ENCODE results near the gene SORBS1.

GRCh38 chr10:95509251-95509650 is 51.9 kb downstream of the SORBS1 start:
- TF ChIP-seq, protein P1, sequence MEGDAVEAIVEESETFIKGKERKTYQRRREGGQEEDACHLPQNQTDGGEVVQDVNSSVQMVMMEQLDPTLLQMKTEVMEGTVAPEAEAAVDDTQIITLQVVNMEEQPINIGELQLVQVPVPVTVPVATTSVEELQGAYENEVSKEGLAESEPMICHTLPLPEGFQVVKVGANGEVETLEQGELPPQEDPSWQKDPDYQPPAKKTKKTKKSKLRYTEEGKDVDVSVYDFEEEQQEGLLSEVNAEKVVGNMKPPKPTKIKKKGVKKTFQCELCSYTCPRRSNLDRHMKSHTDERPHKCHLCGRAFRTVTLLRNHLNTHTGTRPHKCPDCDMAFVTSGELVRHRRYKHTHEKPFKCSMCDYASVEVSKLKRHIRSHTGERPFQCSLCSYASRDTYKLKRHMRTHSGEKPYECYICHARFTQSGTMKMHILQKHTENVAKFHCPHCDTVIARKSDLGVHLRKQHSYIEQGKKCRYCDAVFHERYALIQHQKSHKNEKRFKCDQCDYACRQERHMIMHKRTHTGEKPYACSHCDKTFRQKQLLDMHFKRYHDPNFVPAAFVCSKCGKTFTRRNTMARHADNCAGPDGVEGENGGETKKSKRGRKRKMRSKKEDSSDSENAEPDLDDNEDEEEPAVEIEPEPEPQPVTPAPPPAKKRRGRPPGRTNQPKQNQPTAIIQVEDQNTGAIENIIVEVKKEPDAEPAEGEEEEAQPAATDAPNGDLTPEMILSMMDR (IDR thresholded peaks at IDR 0.05): no peak
- TF ChIP-seq, protein P2, sequence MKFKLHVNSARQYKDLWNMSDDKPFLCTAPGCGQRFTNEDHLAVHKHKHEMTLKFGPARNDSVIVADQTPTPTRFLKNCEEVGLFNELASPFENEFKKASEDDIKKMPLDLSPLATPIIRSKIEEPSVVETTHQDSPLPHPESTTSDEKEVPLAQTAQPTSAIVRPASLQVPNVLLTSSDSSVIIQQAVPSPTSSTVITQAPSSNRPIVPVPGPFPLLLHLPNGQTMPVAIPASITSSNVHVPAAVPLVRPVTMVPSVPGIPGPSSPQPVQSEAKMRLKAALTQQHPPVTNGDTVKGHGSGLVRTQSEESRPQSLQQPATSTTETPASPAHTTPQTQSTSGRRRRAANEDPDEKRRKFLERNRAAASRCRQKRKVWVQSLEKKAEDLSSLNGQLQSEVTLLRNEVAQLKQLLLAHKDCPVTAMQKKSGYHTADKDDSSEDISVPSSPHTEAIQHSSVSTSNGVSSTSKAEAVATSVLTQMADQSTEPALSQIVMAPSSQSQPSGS (CRISPR knock-in tag; IDR thresholded peaks at IDR 0.05; ENCODE audit: borderline replicate concordance, low read depth): no peak
- TF ChIP-seq ESRRA (CRISPR knock-in tag; IDR thresholded peaks at IDR 0.05; ENCODE audit: borderline replicate concordance): no peak
- no peak for TF ChIP-seq CREB1 (CRISPR knock-in tag; IDR thresholded peaks at IDR 0.05)
- TF ChIP-seq, protein P3, sequence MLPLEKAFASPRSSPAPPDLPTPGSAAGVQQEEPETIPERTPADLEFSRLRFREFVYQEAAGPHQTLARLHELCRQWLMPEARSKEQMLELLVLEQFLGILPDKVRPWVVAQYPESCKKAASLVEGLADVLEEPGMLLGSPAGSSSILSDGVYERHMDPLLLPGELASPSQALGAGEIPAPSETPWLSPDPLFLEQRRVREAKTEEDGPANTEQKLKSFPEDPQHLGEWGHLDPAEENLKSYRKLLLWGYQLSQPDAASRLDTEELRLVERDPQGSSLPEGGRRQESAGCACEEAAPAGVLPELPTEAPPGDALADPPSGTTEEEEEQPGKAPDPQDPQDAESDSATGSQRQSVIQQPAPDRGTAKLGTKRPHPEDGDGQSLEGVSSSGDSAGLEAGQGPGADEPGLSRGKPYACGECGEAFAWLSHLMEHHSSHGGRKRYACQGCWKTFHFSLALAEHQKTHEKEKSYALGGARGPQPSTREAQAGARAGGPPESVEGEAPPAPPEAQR (CRISPR knock-in tag; IDR thresholded peaks at IDR 0.05): no peak
- no peak for TF ChIP-seq ZNF121 (CRISPR knock-in tag; IDR thresholded peaks at IDR 0.05)
- no peak for TF ChIP-seq KAT7 (CRISPR knock-in tag; IDR thresholded peaks at IDR 0.05; ENCODE audit: borderline replicate concordance)

Measured in WTC11 (cell line).